GM18505 (cell line): ENCODE measurements around the gene ANKRD11.
A peak's percentile ranks its signal among the peaks of the same experiment; 100 is the strongest.
"Not testable (repeated sequence)": the region's sequence is repeated elsewhere in the genome, so short reads cannot be mapped to it uniquely, and the experiment has no call there.

Experiments
- ATAC-seq: cut with Tn5 transposase; IDR thresholded peaks from one replicate; pipeline ENCODE4 v1.9.1; 2021; ENCODE audit not compliant: unreplicated experiment
- POLR2A ChIP-seq: IDR thresholded peaks from 4 replicates; pipeline ENCODE4 v1.6.1; 2011; ENCODE audit warnings: borderline replicate concordance; ENCODE audit not compliant: insufficient read depth, insufficient read length; ENCODE audit errors: extremely low read depth

Gene ANKRD11

GRCh38 chr16:89369266-89369895, 121.0 kb downstream of the ANKRD11 start:
- no peak for ATAC-seq
- TF ChIP-seq POLR2A: no peak

- no peak for TF ChIP-seq POLR2A
- ATAC-seq: no peak
Observed at GRCh38 chr16:89368604-89369249, 121.6 kb downstream of the ANKRD11 start.

- no peak for ATAC-seq
- TF ChIP-seq POLR2A: no peak
Observed at GRCh38 chr16:89367538-89367915, 122.8 kb downstream of the ANKRD11 start.

GRCh38 chr16:89366561-89367537, 123.5 kb downstream of the ANKRD11 start:
- ATAC-seq: no peak
- TF ChIP-seq POLR2A: no peak

GRCh38 chr16:89365996-89366395, 124.4 kb downstream of the ANKRD11 start:
- TF ChIP-seq POLR2A: no peak
- ATAC-seq: no peak

- no peak for ATAC-seq
- no peak for TF ChIP-seq POLR2A
Observed at GRCh38 chr16:89365044-89365467, 125.3 kb downstream of the ANKRD11 start.

- TF ChIP-seq POLR2A: no peak
- no peak for ATAC-seq
Observed at GRCh38 chr16:89364606-89365005, 125.8 kb downstream of the ANKRD11 start.

- ATAC-seq: no peak
- no peak for TF ChIP-seq POLR2A
Observed at GRCh38 chr16:89363621-89364393, 126.6 kb downstream of the ANKRD11 start.

GRCh38 chr16:89362540-89363223, 127.7 kb downstream of the ANKRD11 start:
- ATAC-seq: not testable (repeated sequence)

- no peak for TF ChIP-seq POLR2A
- peak; percentile 61 for ATAC-seq
Observed at GRCh38 chr16:89361751-89362539, 128.4 kb downstream of the ANKRD11 start.

- peak; percentile 21 for TF ChIP-seq POLR2A
- ATAC-seq: peak; percentile 39
Observed at GRCh38 chr16:89360760-89361435, 129.5 kb downstream of the ANKRD11 start.
